CD8-positive, alpha-beta memory T cell (primary cell): ENCODE measurements around the gene EFHD2. TPM values are rescaled to one million over a fixed set of nuclear protein-coding genes. Genes with fewer than 3 reads are reported as not detected.

Experiments used
- CTCF ChIA-PET: fragments of 350-600 bp; sonication (Branson Sonifier 250); formaldehyde crosslinking; loops from one replicate; lab custom pipeline; 2021; ENCODE audit warnings: antibody characterized with exemption; lab: Charles Lee
- POLR2A ChIA-PET: fragments of 350-600 bp; sonication (Branson Sonifier 250); formaldehyde crosslinking; loops from one replicate; lab custom pipeline; 2021; ENCODE audit warnings: antibody characterized with exemption; lab: Charles Lee
- DNase-seq, 5 donors: peaks; one replicate each; pipeline versions ENCODE4 v3.0.0 to v3.0.0-alpha.2; 2020 to 2022; ENCODE audit warnings: mixed read lengths in 1 of 5
- H3K27ac ChIP-seq: one replicate; pipeline ENCODE4 v1.7.0; 2013; ENCODE audit warnings: low read depth, mild to moderate bottlenecking, low read length, moderate library complexity
- H3K27me3 ChIP-seq: 2 replicates; pipeline ENCODE4 v1.7.0; 2013; ENCODE audit warnings: low read length, mild to moderate bottlenecking; ENCODE audit not compliant: insufficient read depth, poor library complexity, severe bottlenecking
- H3K36me3 ChIP-seq: 2 replicates; pipeline ENCODE4 v1.7.0; 2013; ENCODE audit warnings: mild to moderate bottlenecking, low read length, moderate library complexity; ENCODE audit not compliant: insufficient read depth
- H3K4me1 ChIP-seq: 2 replicates; pipeline ENCODE4 v1.7.0; 2013; ENCODE audit warnings: mild to moderate bottlenecking, low read length, moderate library complexity; ENCODE audit not compliant: insufficient read depth
- H3K4me3 ChIP-seq: 2 replicates; pipeline ENCODE4 v1.7.0; 2013; ENCODE audit warnings: mild to moderate bottlenecking, low read length
- H3K9me3 ChIP-seq: 2 replicates; pipeline ENCODE4 v1.7.0; 2013; ENCODE audit warnings: mild to moderate bottlenecking, low read length
- H3K27ac Mint-ChIP-seq, 8 donors: one replicate each; pipeline ENCODE4 v1.8.0; 2020 to 2021; ENCODE audit warnings: mixed read lengths in 8 of 8, mild to moderate bottlenecking in 6 of 8, inconsistent platforms in 3 of 8, moderate library complexity in 3 of 8
- H3K27me3 Mint-ChIP-seq, 2 donors: one replicate each; pipeline ENCODE4 v1.8.0; 2020 to 2021; ENCODE audit warnings: mixed read lengths in 2 of 2, mild to moderate bottlenecking in 1 of 2, moderate library complexity in 1 of 2
- H3K36me3 Mint-ChIP-seq, 3 donors: one replicate each; pipeline ENCODE4 v1.8.0; 2020 to 2021; ENCODE audit warnings: mixed read lengths in 3 of 3, inconsistent platforms in 1 of 3, mild to moderate bottlenecking in 1 of 3
- H3K4me1 Mint-ChIP-seq, 3 donors: one replicate each; pipeline ENCODE4 v1.8.0; 2020 to 2021; ENCODE audit warnings: mixed read lengths in 3 of 3, inconsistent platforms in 1 of 3, mild to moderate bottlenecking in 1 of 3
- H3K4me3 Mint-ChIP-seq, 7 donors: one replicate each; pipeline ENCODE4 v1.8.0; 2020 to 2021; ENCODE audit warnings: mixed read lengths in 7 of 7, mild to moderate bottlenecking in 6 of 7, moderate library complexity in 4 of 7, inconsistent platforms in 2 of 7
- H3K9me3 Mint-ChIP-seq, 5 donors: one replicate each; pipeline ENCODE4 v1.8.0; 2020 to 2022; ENCODE audit warnings: mixed read lengths in 5 of 5, mild to moderate bottlenecking in 3 of 5, moderate library complexity in 2 of 5, inconsistent platforms in 1 of 5
- polyA plus RNA-seq: library from polyadenylated mRNA; unstranded; fragments of 300-500 nt; fragmentation: Illumina TruSeq; gene quantifications from one replicate; pipeline ENCODE4 v1.2.3, GENCODE V29; 2021
- total RNA-seq, 2 experiments: library from RNA; stranded (reverse); gene quantifications; one replicate each; pipeline ENCODE4 v1.2.3, GENCODE V29; 2021

Gene EFHD2
- total and polyA plus RNA-seq, 3 experiments from 2014 or later = 64.7 to 154 (median 67.9) TPM

DNA sequence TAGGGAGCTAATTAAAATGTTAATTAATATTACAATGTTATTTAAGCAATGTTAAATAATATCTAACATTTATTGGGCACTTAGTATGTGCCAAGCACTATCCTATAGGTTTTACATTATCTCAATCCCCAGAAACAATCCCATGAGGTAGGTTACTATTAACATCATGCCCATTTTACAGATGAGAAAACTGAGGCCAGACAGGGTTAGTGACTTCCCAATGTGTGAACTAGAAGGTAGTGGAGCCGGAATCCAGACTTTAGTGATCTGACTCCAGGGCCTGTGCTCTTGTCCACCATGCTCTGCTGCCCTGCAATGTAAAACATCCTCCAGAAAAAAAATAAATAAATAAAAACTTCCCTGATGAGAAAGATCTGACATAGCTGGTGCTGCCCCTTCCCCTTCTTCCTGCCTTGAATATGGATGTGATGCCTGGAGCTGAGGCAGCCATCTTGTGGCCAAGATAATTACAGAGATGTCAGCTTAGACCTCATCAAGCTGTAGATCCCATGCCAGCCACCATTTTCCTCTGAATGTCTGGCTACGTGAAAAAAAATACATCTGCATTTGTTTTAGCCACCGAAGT lies 39.3 kb downstream of the EFHD2 start:
- Histone ChIP-seq H3K4me1 (no peaks in the 10 kb centered on the region), H3K36me3 (no peaks in the 10 kb centered on the region), H3K9me3 (no peaks in the 10 kb centered on the region), H3K27ac (no peak overlapping the region), H3K4me3 (no peak overlapping the region), H3K27me3 (no peaks in the 10 kb centered on the region)
- H3K4me1 Mint-ChIP-seq = peaks cover 0 to 8% (median 2%) of the 10 kb centered on the region in 3 donors
- H3K27me3 Mint-ChIP-seq = peaks cover 13 to 34% of the 10 kb centered on the region in 2 donors
- no peak overlapping the region for H3K4me3 Mint-ChIP-seq
- POLR2A ChIA-PET = no interaction called here
- no peaks in the 10 kb centered on the region for H3K9me3 Mint-ChIP-seq
- no peak for DNase-seq
- H3K36me3 Mint-ChIP-seq = peaks cover 0 to 4% (median 0%) of the 10 kb centered on the region in 3 donors
- H3K27ac Mint-ChIP-seq = no peak overlapping the region
- CTCF ChIA-PET = no interaction called here

DNA sequence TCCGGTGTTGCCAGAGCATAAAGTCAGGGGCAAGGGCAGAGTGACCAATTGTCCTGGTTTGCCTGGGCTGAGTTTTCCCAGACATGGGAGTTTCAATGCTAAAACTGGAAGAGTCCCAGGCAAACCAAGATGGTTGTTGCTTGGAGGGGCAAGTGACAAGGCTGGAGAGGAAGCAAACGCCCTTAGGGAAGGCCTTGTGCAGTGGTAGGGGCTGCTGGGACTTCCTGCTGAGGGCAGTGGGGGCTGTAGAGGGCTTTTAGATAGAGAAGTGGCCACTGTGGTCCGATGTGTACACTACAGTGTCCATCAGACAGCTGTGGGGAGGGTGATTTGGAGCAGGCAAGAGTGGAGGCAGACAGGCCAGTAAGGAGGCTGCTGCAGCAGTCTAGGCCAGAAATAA lies 39.9 kb downstream of the EFHD2 start:
- no peak overlapping the region for H3K27ac ChIP-seq
- H3K27ac Mint-ChIP-seq = no peak overlapping the region
- no peak for DNase-seq
- H3K9me3 Mint-ChIP-seq = no peaks in the 10 kb centered on the region
- no peak overlapping the region for H3K4me3 Mint-ChIP-seq
- POLR2A ChIA-PET = no interaction called here
- H3K36me3 Mint-ChIP-seq = peaks cover 0 to 4% (median 0%) of the 10 kb centered on the region in 3 donors
- H3K4me1 Mint-ChIP-seq = peaks cover 0 to 8% (median 2%) of the 10 kb centered on the region in 3 donors
- H3K27me3 Mint-ChIP-seq = peaks cover 13 to 34% of the 10 kb centered on the region in 2 donors
- H3K36me3 ChIP-seq = no peaks in the 10 kb centered on the region
- no peaks in the 10 kb centered on the region for H3K4me1 ChIP-seq
- no peaks in the 10 kb centered on the region for H3K27me3 ChIP-seq
- no peaks in the 10 kb centered on the region for H3K9me3 ChIP-seq
- CTCF ChIA-PET = interaction anchor here (0.8 kb wide), 1 partner anchor 133 kb away, joined by 3 read pairs; no protein-coding TSS in a partner anchor
- H3K4me3 ChIP-seq = no peak overlapping the region

DNA sequence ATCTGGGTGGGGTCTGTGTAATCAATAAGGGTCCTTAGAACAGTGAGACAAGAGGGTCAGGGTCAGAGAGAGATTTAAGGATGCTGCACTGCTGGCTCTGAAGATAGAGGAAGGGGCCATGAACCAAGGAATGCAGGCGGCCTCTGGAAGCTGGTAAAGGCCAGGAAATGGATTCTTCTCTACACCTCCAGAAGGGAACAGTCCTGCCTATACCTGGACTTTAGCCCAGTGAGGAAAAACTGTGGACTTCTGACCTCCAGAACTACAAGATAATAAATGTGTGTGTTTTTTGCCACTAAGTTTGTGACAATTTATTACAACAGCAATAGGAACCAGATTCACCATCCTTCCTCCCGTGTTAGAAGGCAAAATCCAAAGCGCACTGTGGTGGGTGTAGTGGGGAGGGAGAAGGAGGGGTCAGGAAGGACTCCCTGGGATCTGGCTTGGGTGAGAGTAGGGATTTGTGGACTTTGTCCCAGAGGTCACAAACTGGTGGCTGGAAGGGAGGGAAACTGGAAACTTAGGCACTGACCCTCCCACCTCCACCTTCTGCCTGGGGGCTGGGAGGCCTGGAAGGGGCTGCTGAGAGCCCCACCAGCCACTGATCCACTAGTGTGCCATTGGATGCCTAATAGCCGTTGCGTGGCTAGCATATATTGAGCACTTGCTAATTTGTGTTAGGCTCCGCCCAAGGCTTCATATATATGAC lies 41.5 kb downstream of the EFHD2 start:
- H3K27ac Mint-ChIP-seq = no peak overlapping the region
- peaks cover 9 to 30% of the 10 kb centered on the region in 2 donors for H3K27me3 Mint-ChIP-seq
- no peak overlapping the region for H3K4me3 ChIP-seq
- H3K27ac ChIP-seq = no peak overlapping the region
- H3K27me3 ChIP-seq = no peaks in the 10 kb centered on the region
- peaks cover 0 to 4% (median 0%) of the 10 kb centered on the region in 3 donors for H3K36me3 Mint-ChIP-seq
- POLR2A ChIA-PET = no interaction called here
- CTCF ChIA-PET = no interaction called here
- H3K9me3 ChIP-seq = no peaks in the 10 kb centered on the region
- no peak for DNase-seq
- no peaks in the 10 kb centered on the region for H3K9me3 Mint-ChIP-seq
- H3K4me3 Mint-ChIP-seq = no peak overlapping the region
- no peaks in the 10 kb centered on the region for H3K4me1 Mint-ChIP-seq
- H3K4me1 ChIP-seq = no peaks in the 10 kb centered on the region
- H3K36me3 ChIP-seq = no peaks in the 10 kb centered on the region

DNA sequence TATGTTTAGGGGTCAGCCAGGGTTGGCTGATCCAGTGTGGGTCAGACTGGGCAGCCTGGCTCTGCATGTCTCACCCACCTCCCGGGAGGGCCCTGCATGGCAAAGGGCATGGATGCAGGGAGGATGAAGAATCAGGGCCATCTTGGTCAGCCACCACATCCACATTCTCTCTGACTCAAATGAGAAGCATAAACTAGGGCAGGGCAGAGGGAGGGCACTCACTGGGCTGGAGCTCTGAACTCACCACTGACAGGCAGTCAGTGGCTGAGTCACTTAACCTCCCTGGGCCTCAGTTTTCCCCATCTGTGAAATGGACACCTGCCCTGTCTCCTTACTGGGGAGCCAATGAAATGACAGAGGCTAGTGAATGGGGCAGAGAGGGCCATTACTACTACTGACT lies 42.5 kb downstream of the EFHD2 start:
- Histone ChIP-seq H3K9me3 (no peaks in the 10 kb centered on the region), H3K36me3 (no peaks in the 10 kb centered on the region), H3K27me3 (no peaks in the 10 kb centered on the region), H3K4me1 (no peaks in the 10 kb centered on the region), H3K4me3 (no peak overlapping the region), H3K27ac (no peak overlapping the region)
- Mint-ChIP-seq H3K27me3 (peaks cover 8 to 27% of the 10 kb centered on the region in 2 donors), H3K36me3 (peaks cover 0 to 4% (median 0%) of the 10 kb centered on the region in 3 donors), H3K27ac (no peak overlapping the region), H3K4me3 (no peak overlapping the region), H3K4me1 (no peaks in the 10 kb centered on the region), H3K9me3 (no peaks in the 10 kb centered on the region)
- POLR2A ChIA-PET = no interaction called here
- DNase-seq = no peak
- CTCF ChIA-PET = no interaction called here

DNA sequence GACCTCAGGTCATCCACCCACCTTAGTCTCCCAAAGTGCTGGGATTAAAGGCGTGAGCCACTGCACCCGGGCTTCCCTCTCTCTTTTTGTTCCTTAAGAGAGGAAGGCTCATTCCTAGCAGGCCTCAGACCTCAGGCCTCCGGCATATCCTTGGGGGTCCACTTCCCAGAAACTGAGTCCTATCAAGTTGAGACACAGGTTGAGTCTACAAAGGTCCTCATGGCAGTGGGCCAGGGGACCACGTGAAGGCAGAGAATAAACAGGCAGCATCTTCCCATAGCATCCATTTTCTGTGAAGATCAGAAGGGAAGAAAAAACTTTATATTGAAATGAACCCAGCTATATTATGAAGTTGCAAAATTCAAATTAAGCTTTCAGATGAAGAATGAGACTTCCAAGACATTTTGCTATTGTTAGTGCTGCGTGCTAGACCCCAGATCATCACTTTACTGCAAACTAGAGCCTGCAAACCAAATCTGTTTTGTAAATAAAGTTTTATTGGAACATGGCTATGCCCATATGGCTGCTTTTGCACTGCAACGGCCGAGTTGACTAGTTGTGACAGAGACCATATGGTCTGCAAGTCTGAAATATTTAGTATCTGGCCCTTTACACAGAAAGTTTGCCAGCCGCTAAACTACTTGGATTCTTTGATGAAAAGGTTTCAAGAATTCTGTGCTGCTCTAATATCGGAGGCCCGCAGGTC lies 43.3 kb downstream of the EFHD2 start:
- Mint-ChIP-seq H3K27ac (no peak overlapping the region), H3K9me3 (no peaks in the 10 kb centered on the region), H3K36me3 (peaks cover 0 to 4% (median 0%) of the 10 kb centered on the region in 3 donors), H3K4me3 (no peak overlapping the region), H3K4me1 (no peaks in the 10 kb centered on the region), H3K27me3 (peaks cover 8 to 19% of the 10 kb centered on the region in 2 donors)
- ChIA-PET CTCF (no interaction called here), POLR2A (no interaction called here)
- Histone ChIP-seq H3K27ac (no peak overlapping the region), H3K4me3 (no peak overlapping the region), H3K4me1 (no peaks in the 10 kb centered on the region), H3K9me3 (no peaks in the 10 kb centered on the region), H3K36me3 (no peaks in the 10 kb centered on the region), H3K27me3 (no peaks in the 10 kb centered on the region)
- no peak for DNase-seq

DNA sequence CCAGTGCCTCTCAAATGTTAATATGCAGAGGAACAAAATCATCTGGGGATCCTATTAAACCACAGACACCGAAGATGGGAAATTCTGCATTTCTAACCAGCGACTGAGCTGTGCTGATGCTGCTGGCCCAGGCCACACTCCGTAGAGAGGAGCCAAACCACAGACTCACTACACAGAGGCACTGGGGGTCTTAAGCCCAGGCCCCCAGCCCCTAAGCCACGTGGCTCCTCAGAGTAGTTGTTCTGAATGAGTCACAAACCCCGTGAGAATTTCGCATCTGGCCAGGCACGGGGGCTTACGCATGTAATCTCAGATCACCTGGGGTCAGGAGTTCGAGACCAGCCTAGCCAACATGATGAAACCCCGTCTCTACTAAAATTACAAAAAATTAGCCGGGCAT lies 44.0 kb downstream of the EFHD2 start:
- Histone ChIP-seq H3K27ac (no peak overlapping the region), H3K36me3 (no peaks in the 10 kb centered on the region), H3K27me3 (no peaks in the 10 kb centered on the region), H3K9me3 (no peaks in the 10 kb centered on the region), H3K4me1 (no peaks in the 10 kb centered on the region), H3K4me3 (no peak overlapping the region)
- Mint-ChIP-seq H3K27me3 (peaks cover 8 to 19% of the 10 kb centered on the region in 2 donors), H3K27ac (no peak overlapping the region), H3K4me1 (no peaks in the 10 kb centered on the region), H3K36me3 (peaks cover 0 to 4% (median 0%) of the 10 kb centered on the region in 3 donors), H3K9me3 (no peaks in the 10 kb centered on the region), H3K4me3 (no peak overlapping the region)
- ChIA-PET POLR2A (no interaction called here), CTCF (no interaction called here)
- no peak for DNase-seq

DNA sequence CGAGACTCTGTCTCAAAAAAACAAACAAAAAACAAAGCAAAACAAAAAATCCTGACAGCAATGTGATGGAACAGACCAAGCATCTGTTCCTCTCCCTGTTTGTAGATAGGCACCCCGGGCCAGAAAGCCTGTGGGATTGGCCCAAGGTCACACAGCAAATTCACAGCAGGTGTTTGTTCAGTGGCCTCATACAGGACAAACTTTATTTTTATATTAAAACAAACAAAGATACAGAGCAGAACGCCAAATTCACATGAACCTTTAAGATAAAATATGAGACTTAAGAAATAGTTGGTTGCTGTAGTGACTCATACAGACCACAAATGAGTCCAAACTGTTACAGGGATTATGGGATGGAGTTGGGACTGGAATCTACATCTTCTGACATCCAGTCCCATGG lies 44.6 kb downstream of the EFHD2 start:
- Mint-ChIP-seq H3K36me3 (peaks cover 0 to 4% (median 0%) of the 10 kb centered on the region in 3 donors), H3K4me1 (no peaks in the 10 kb centered on the region), H3K9me3 (no peaks in the 10 kb centered on the region), H3K27me3 (peaks cover 5 to 15% of the 10 kb centered on the region in 2 donors), H3K4me3 (no peak overlapping the region), H3K27ac (no peak overlapping the region)
- H3K9me3 ChIP-seq = no peaks in the 10 kb centered on the region
- no peaks in the 10 kb centered on the region for H3K4me1 ChIP-seq
- H3K36me3 ChIP-seq = no peaks in the 10 kb centered on the region
- DNase-seq = no peak
- POLR2A ChIA-PET = no interaction called here
- no peaks in the 10 kb centered on the region for H3K27me3 ChIP-seq
- H3K4me3 ChIP-seq = no peak overlapping the region
- CTCF ChIA-PET = no interaction called here
- no peak overlapping the region for H3K27ac ChIP-seq

DNA sequence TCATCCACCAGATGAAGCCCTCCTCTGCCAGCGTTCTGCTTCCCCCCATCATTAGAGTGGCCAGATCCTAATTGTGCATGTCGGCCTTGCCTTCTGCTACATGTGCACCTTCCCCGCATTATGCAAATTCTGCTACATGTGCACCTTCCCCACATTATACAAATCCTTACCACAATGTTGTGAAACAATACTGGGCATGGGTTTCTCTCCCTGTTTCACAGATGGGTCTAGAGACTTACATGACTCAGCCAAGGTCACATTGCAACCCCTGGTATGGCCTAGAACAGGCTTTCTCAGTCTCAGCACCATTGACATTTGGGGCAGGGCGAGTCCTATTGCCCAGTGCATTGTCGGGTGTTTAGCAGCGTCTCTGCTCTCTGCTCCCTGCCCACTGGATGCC lies 45.8 kb downstream of the EFHD2 start:
- Mint-ChIP-seq H3K9me3 (no peaks in the 10 kb centered on the region), H3K27ac (peak overlapping the region in 1 of 8 donors; percentile 54), H3K4me3 (no peak overlapping the region), H3K36me3 (peaks cover 0 to 4% (median 0%) of the 10 kb centered on the region in 3 donors), H3K27me3 (peaks cover 4 to 14% of the 10 kb centered on the region in 2 donors), H3K4me1 (no peaks in the 10 kb centered on the region)
- H3K4me1 ChIP-seq = no peaks in the 10 kb centered on the region
- ChIA-PET CTCF (no interaction called here), POLR2A (no interaction called here)
- H3K27ac ChIP-seq = no peak overlapping the region
- no peak for DNase-seq
- no peaks in the 10 kb centered on the region for H3K9me3 ChIP-seq
- no peak overlapping the region for H3K4me3 ChIP-seq
- no peaks in the 10 kb centered on the region for H3K36me3 ChIP-seq
- no peaks in the 10 kb centered on the region for H3K27me3 ChIP-seq
